H9 (cell line): ENCODE measurements around the gene BICD2. TPM values are rescaled to one million over a fixed set of nuclear protein-coding genes. Genes with fewer than 3 reads are reported as not detected.

Experiments
- DNase-seq: peaks from one replicate; pipeline ENCODE4 v3.0.0-alpha.2; 2017
- H2AFZ ChIP-seq: one replicate; pipeline ENCODE4 v1.6.1; 2013; ENCODE audit warnings: mild to moderate bottlenecking, low read length, control low read depth, moderate library complexity
- H2AK5ac ChIP-seq: 2 replicates; pipeline ENCODE4 v1.6.1; 2013; ENCODE audit warnings: low read length, control low read depth, mixed read lengths; ENCODE audit not compliant: insufficient read length
- H2BK120ac ChIP-seq: one replicate; pipeline ENCODE4 v1.6.1; 2013; ENCODE audit warnings: low read depth, mild to moderate bottlenecking, low read length, control low read depth, inconsistent platforms; ENCODE audit not compliant: poor library complexity, severe bottlenecking
- H2BK12ac ChIP-seq: 2 replicates; pipeline ENCODE4 v1.6.1; 2013; ENCODE audit warnings: low read length, control low read depth, mixed read lengths, low read depth; ENCODE audit not compliant: insufficient read length
- H2BK15ac ChIP-seq: 2 replicates; pipeline ENCODE4 v1.6.1; 2013; ENCODE audit warnings: low read depth, low read length, control low read depth
- H2BK20ac ChIP-seq: one replicate; pipeline ENCODE4 v1.6.1; 2013; ENCODE audit warnings: low read depth, mild to moderate bottlenecking, low read length, control low read depth, inconsistent platforms; ENCODE audit not compliant: poor library complexity, severe bottlenecking
- H2BK5ac ChIP-seq: 2 replicates; pipeline ENCODE4 v1.6.1; 2013; ENCODE audit warnings: low read length, control low read depth, mixed read lengths; ENCODE audit not compliant: insufficient read length
- H3K14ac ChIP-seq: 2 replicates; pipeline ENCODE4 v1.6.1; 2013; ENCODE audit warnings: low read length, control low read depth; ENCODE audit not compliant: insufficient read depth
- H3K18ac ChIP-seq: 2 replicates; pipeline ENCODE4 v1.6.1; 2013; ENCODE audit warnings: low read depth, mild to moderate bottlenecking, mixed read lengths, low read length, control low read depth; ENCODE audit not compliant: insufficient read length
- H3K23ac ChIP-seq: 2 replicates; pipeline ENCODE4 v1.6.1; 2013; ENCODE audit warnings: low read length, control low read depth, mixed read lengths, low read depth; ENCODE audit not compliant: insufficient read length
- H3K23me2 ChIP-seq: 2 replicates; pipeline ENCODE4 v1.6.1; 2013; ENCODE audit warnings: low read depth, mild to moderate bottlenecking, mixed read lengths, low read length, control low read depth; ENCODE audit not compliant: insufficient read length, poor library complexity, severe bottlenecking
- H3K27ac ChIP-seq: 2 replicates; pipeline ENCODE4 v1.5.1; 2013; ENCODE audit warnings: low read length, control low read depth, mixed read lengths, low read depth; ENCODE audit not compliant: insufficient read length
- H3K27me3 ChIP-seq: 2 replicates; pipeline ENCODE4 v1.6.1; 2013; ENCODE audit warnings: low read length, control low read depth, inconsistent platforms; ENCODE audit not compliant: insufficient read depth
- H3K4ac ChIP-seq: 2 replicates; pipeline ENCODE4 v1.6.1; 2013; ENCODE audit warnings: low read depth, mild to moderate bottlenecking, control low read depth, inconsistent platforms, low read length, moderate library complexity
- H3K4me1 ChIP-seq: 2 replicates; pipeline ENCODE4 v1.6.1; 2013; ENCODE audit warnings: low read length, control low read depth, inconsistent platforms; ENCODE audit not compliant: insufficient read depth
- H3K4me2 ChIP-seq: 2 replicates; pipeline ENCODE4 v1.6.1; 2013; ENCODE audit warnings: low read length, control low read depth, mixed read lengths; ENCODE audit not compliant: insufficient read length, insufficient read depth
- H3K56ac ChIP-seq: 2 replicates; pipeline ENCODE4 v1.6.1; 2013; ENCODE audit warnings: low read depth, mild to moderate bottlenecking, mixed read lengths, low read length, control low read depth; ENCODE audit not compliant: insufficient read length
- H3K79me1 ChIP-seq: 2 replicates; pipeline ENCODE4 v1.6.1; 2013; ENCODE audit warnings: low read depth, mild to moderate bottlenecking, moderate library complexity, low read length, control low read depth, inconsistent platforms; ENCODE audit not compliant: insufficient read depth, poor library complexity, severe bottlenecking
- H3K79me2 ChIP-seq: 2 replicates; pipeline ENCODE4 v1.6.1; 2013; ENCODE audit warnings: low read length, control low read depth, inconsistent platforms; ENCODE audit not compliant: insufficient read depth
- H3K9ac ChIP-seq: 2 replicates; pipeline ENCODE4 v1.6.1; 2013; ENCODE audit warnings: low read length, control low read depth, mixed read lengths; ENCODE audit not compliant: insufficient read length; ENCODE audit errors: extremely low read depth
- H3K9me3 ChIP-seq: one replicate; pipeline ENCODE4 v1.6.1; 2013; ENCODE audit warnings: low read depth, low read length, inconsistent platforms; ENCODE audit not compliant: control insufficient read depth
- H3T11ph ChIP-seq: one replicate; pipeline ENCODE4 v1.6.1; 2013; ENCODE audit warnings: mild to moderate bottlenecking, low read length, control low read depth, inconsistent platforms
- H4K20me1 ChIP-seq: one replicate; pipeline ENCODE4 v1.6.1; 2013; ENCODE audit not compliant: control insufficient read depth, insufficient read length, insufficient read depth
- H4K5ac ChIP-seq: 2 replicates; pipeline ENCODE4 v1.6.1; 2013; ENCODE audit warnings: low read depth, mild to moderate bottlenecking, mixed read lengths, low read length, control low read depth; ENCODE audit not compliant: insufficient read length
- H4K8ac ChIP-seq: replicated peaks from 2 replicates; pipeline ENCODE4 v1.6.1; 2013; ENCODE audit warnings: low read length, control low read depth, mixed read lengths, low read depth; ENCODE audit not compliant: insufficient read length
- H4K91ac ChIP-seq: 2 replicates; pipeline ENCODE4 v1.6.1; 2013; ENCODE audit warnings: low read depth, mild to moderate bottlenecking, moderate library complexity, mixed read lengths, low read length, control low read depth; ENCODE audit not compliant: insufficient read length
- H3K27ac Mint-ChIP-seq, 3 experiments: 2 replicates in 2 of 3; 3 replicates in 1 of 3; pipeline ENCODE4 v1.8.0; 2020 to 2021; ENCODE audit warnings: mixed read lengths in 3 of 3, mild to moderate bottlenecking in 1 of 3, moderate library complexity in 1 of 3
- H3K27me3 Mint-ChIP-seq: 2 replicates; pipeline ENCODE4 v1.8.0; 2021; ENCODE audit warnings: low read depth, mild to moderate bottlenecking, moderate library complexity, mixed read lengths
- H3K36me3 Mint-ChIP-seq, 3 experiments: 2 replicates in 2 of 3; 3 replicates in 1 of 3; pipeline ENCODE4 v1.8.0; 2020 to 2021; ENCODE audit warnings: low read depth in 3 of 3, mixed read lengths in 3 of 3; ENCODE audit not compliant: insufficient read depth in 1 of 3
- H3K4me1 Mint-ChIP-seq, 2 experiments: 2 replicates each; pipeline ENCODE4 v1.8.0; 2020; ENCODE audit warnings: mixed read lengths in 2 of 2
- H3K4me3 Mint-ChIP-seq, 2 experiments: 2 replicates in 1 of 2; 3 replicates in 1 of 2; pipeline ENCODE4 v1.8.0; 2020 to 2021; ENCODE audit warnings: mild to moderate bottlenecking in 2 of 2, mixed read lengths in 2 of 2, moderate library complexity in 1 of 2
- H3K9me3 Mint-ChIP-seq, 2 experiments: 2 replicates in 1 of 2; 3 replicates in 1 of 2; pipeline ENCODE4 v1.8.0; 2020; ENCODE audit warnings: mild to moderate bottlenecking in 2 of 2, mixed read lengths in 2 of 2, moderate library complexity in 1 of 2
- CTCF ChIP-seq: fragments of 200-600 bp; sonication (generic); conservative IDR thresholded peaks from 3 replicates; pipeline ENCODE4 v1.8.0; 2021; ENCODE audit warnings: antibody characterized with exemption, mild to moderate bottlenecking
- WGBS: extraction: QIAGEN DNeasy Blood & Tissue Kit; methylation state at CpG from one replicate; pipeline ENCODE4 v1.1.7; 2013; ENCODE audit warnings: missing lambda C conversion rate, low lambda C conversion rate, mixed read lengths; ENCODE audit not compliant: insufficient read length; ENCODE audit errors: extremely low coverage; 5-methylcytosine and 5-hydroxymethylcytosine counted together
- total RNA-seq: library from RNA; stranded (reverse); gene quantifications from 2 replicates; pipeline ENCODE4 v1.2.1, GENCODE V29; 2021

Gene BICD2
- total RNA-seq, 1 experiment from 2014 or later, result 22.3 TPM

- no peak for DNase-seq
- Histone ChIP-seq H3K4me1 (peaks cover 3% of the 10 kb centered on the region), H3K79me2 (peaks cover 31% of the 10 kb centered on the region), H4K8ac (no peak overlapping the region), H4K20me1 (no peaks in the 10 kb centered on the region), H4K91ac (no peak overlapping the region), H3K27ac (no peak overlapping the region), H3K14ac (no peak overlapping the region), H2BK15ac (no peak overlapping the region), H3K79me1 (peaks cover 12% of the 10 kb centered on the region), H3K9me3 (no peaks in the 10 kb centered on the region), H2BK20ac (no peak overlapping the region), H3K23ac (no peak overlapping the region), H3K23me2 (no peaks in the 10 kb centered on the region), H3K9ac (no peak overlapping the region), H2BK12ac (no peak overlapping the region), H2AFZ (no peak overlapping the region), H2AK5ac (no peak overlapping the region), H3K56ac (no peak overlapping the region), H3K4ac (no peak overlapping the region), H3K27me3 (no peaks in the 10 kb centered on the region), H3K4me2 (no peak overlapping the region), H2BK5ac (no peak overlapping the region), H4K5ac (no peak overlapping the region), H3K18ac (no peak overlapping the region), H3T11ph (no peak overlapping the region), H2BK120ac (no peak overlapping the region)
- H3K4me3 Mint-ChIP-seq, result no peak overlapping the region
- H3K27ac Mint-ChIP-seq, result peak overlapping the region in 1 of 3 experiments; percentile 2; a peak in 1 of 7 replicates
- H3K27me3 Mint-ChIP-seq, result no peaks in the 10 kb centered on the region
- no peak for TF ChIP-seq CTCF
- H3K4me1 Mint-ChIP-seq, result peaks cover 39 to 53% of the 10 kb centered on the region in 2 experiments
- H3K36me3 Mint-ChIP-seq, result 0 out of 7 replicates have a peak, but pooled peaks cover 0 to 1% (median 0%) of the 10 kb centered on the region in 3 experiments
- no peaks in the 10 kb centered on the region for H3K9me3 Mint-ChIP-seq
- WGBS, result no CpG with 5 or more reads among the region's 3 CpGs
Measured at GRCh38 chr9:92740009-92740408, 24.6 kb downstream of the BICD2 start.
